GM21390 (cell line): ENCODE results near the gene PIK3AP1.

Experiments used
- ATAC-seq: cut with Tn5 transposase; IDR thresholded peaks from one replicate; pipeline ENCODE4 v1.9.1; 2021; ENCODE audit not compliant: unreplicated experiment

Gene PIK3AP1

DNA sequence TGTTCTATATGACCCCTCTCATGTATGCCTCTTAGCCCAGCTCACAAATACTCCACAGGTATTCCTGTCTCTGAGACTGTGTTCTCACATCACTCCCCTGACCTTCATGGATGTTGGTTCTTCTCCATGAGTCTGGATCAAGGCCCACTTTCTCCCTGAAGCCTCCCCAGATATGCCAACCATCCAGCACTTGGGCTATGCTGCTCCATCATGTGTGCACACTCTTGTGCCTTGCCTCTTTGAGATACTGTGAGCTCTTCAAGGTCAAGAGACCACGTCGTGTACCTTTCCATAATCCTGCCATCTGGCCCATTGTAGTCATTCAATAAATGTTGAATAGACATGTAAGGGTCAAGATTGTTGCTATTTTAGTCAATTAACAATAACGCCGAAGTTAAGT is 103.4 kb downstream of the PIK3AP1 start:
- ATAC-seq = no peak

DNA sequence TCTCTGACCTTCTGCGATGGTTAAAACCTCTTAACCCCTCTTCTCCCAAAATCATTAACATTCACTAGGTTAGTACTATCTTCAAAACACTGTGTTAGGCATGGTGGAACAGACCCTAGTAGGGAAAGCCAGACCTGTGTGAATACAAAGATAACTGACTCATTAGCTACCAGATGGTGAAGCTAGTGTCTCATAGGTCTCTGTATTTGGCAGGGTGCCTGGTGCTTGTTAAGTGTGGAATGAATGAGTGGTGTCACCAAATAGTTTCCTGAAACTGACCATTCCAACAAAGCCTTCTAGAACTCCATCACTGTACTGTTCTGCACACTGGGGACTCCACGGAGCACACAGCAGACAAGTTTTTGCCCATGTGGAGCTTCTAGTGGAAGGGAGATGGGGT is 105.8 kb downstream of the PIK3AP1 start:
- ATAC-seq = no peak

DNA sequence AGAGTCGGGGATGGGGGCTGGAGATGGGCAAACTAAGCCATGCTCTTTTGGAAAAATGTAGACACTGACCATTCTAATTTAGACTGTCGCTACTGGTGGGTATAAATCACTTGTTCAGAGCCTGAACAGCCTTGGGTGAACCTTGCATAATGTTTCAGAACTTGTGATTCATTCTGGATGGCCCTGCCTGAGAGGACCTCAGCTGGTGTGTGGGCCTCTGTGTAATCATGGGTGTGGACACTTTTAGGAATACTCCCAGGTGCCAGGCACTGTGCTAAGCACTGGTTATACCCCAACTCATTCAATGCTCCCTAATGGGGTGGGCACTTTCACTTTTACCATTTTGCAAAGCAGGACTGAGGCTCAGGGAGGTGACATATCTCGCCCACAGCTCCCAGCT is 106.7 kb downstream of the PIK3AP1 start:
- ATAC-seq = no peak

DNA sequence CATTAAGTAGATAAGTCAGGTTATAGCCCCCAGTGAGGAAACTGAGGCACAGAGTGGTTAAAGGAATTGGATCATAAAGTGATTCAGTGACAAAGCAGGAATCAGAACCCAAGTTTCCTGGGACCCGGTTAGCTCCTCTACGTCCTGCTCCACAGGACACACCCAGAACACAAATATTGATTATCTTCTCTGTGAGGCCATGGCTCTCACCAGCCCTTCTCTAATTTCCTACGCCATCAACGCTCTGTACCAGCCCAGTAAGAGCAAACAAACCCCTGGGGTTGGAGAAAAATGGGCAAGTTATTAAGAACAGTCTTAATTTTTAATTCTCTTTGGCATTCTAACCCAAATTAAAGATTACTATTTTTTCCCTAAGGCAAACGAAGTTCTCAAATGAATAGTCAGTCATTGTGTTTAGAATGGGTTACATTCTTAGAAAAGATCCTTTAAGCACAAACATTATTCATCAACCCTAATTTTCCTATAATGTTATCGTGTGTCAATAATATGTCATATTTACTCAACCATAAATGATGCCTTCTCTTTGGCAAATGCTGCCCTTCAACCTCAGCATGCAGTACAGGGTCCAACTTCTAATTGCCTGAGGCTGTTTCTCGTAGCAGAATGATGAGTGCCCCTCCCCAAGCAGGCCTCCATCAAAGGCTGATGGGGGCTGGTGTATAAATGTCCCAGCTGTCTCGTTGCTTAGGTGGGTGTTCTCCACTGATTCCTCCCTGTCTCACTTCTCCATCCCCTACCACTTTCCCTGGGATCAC is 108.1 kb downstream of the PIK3AP1 start:
- ATAC-seq = no peak

DNA sequence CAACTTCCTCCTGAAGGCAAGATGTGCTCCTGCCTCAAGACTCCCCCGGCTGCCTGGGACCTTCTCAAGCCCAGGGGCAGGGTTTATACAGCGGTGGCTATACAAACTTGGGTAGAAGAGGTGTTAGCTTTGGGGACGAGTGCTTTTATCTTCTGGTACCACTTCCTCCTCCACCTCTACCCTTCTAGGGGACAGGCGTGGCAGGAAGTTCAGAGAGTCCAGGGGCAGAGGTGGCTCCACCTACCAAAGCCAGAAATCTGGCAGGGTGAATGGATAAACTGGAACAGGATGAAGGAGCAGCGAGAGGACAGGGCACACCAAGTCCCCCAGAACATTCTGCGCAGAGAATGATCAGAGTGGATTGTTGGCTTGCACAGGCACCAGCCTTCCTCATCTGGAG is 109.5 kb downstream of the PIK3AP1 start:
- no peak for ATAC-seq

DNA sequence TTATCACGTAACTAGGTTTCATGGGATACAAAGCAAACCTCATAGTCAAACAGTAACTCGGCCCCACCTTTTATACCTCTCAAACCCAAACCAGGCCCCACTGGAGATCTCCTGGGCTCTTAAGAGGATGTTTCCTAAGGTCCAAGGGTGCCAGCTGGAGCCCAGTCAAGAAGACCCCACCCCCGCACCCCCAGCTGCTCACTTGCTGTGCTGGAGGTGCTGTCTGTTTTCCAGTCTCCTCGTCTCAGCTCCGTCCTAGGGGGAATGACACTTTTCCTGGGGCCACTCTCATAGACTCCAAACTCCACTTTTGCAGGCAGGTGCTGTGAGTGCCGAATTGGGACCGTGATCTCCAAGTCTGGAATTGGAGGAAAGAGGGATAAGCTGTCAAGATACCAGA is 110.8 kb downstream of the PIK3AP1 start:
- no peak for ATAC-seq

DNA sequence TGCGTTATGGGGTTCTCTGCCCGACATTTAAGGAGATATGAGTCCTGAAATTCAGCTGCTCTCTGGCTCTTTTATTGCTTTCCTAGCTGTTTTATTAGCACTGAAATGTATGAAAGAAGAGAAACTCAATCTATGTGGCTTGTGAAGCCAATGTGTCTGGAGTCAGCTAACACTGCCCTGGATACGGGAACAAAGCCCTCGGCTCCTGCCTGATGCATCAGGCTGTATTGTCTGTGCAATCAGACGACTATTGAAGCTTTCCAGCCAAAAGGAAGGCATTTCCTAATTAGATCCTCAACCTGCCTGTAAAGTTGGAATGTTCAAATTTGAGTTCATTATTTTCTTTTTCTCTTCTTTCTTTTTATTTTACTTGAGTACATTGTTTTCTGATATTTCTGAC is 111.5 kb downstream of the PIK3AP1 start:
- ATAC-seq = no peak

DNA sequence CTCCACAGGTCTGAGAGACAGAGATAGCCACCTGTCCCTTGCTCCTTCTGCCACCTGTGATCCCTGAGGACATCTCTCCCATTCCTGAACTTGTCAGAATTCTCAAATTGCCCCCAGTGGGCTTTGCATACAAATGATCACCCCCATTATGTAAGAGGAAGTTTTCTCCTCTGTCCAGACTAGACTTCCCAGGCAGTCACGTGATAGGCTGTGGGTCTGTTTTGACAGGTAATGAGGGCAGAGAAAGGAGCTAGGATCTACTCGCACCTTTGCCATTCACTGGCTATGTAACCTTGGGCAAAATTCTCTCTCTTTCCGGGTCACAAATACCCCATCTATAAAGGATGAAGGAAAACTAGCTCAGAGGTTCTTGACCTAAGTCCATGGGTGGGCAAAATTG is 112.1 kb downstream of the PIK3AP1 start:
- ATAC-seq = no peak

DNA sequence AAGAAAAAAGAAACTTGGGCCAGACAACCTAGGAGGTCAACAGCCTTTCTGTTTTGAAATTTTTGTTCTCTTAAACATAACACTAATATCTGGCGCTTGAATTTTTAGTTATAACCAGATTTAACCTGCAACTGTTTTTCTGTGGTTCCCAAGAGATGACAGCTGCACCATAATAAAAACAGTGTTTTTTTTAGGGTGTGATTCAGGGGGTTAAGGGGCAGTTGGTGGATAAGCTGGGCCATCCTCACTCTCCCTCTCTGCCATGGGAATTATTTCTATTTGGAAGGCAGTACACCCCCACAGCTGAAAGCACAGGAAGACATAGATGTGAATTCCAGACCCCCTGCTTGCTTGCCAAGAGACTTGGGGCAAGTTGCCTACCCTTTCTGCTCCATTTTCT is 113.4 kb downstream of the PIK3AP1 start:
- ATAC-seq = no peak

DNA sequence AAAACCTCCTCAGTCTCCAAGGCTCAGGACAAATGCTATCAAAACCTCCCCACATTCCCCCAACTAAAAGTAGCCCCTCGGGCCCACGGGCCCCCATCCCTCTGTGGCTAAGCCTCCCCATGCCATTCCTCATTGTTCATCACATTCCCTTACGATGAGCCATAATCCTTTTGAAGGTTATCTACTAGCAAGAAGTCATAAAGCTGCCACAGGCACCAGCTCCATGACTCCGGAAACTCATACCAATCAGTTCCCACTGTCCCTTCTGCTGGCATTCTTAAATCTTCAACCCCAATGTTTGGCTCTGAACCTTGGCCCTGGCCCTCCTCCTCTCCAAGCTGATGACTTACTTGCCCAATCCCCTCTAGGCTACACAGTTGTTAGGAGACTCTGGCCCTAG is 114.1 kb downstream of the PIK3AP1 start:
- no peak for ATAC-seq

DNA sequence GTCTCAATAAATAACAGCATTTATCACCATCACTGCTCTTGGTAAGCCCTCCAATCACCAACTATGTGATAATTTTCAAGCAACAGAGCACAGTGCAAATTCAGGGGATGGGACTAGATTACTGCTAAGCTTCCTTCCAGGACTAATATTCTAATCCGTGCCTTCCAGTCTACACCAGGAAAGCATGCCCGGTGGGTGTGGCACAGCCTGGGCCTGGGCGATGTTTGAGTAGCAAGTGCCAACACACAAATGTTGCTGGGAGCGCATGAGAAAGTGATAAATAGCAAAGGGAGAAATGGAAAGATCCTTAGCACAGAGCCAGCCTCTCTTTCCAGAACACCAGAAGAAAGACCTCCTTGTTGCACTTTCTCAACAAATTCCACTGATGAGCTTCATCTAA is 120.0 kb downstream of the PIK3AP1 start:
- no peak for ATAC-seq

DNA sequence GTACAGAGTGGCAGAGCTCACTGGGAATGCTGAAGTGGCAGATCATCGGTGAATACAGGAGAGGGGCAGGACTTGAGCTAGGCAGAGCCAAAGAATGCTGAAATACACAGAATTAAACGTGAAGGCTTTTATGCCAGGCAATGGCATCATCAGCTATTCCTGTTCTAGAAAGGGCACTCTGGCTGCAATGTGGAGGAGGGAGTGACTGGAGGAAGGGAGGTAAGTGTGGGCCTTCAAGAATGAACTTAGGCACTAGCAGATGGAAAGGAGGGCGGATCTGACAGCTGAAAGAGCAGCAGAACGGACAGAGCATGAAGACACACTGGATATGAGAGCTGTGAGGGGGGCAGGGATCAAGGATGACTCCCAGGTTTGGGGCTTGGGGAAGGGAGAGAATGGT is 121.5 kb downstream of the PIK3AP1 start:
- no peak for ATAC-seq

DNA sequence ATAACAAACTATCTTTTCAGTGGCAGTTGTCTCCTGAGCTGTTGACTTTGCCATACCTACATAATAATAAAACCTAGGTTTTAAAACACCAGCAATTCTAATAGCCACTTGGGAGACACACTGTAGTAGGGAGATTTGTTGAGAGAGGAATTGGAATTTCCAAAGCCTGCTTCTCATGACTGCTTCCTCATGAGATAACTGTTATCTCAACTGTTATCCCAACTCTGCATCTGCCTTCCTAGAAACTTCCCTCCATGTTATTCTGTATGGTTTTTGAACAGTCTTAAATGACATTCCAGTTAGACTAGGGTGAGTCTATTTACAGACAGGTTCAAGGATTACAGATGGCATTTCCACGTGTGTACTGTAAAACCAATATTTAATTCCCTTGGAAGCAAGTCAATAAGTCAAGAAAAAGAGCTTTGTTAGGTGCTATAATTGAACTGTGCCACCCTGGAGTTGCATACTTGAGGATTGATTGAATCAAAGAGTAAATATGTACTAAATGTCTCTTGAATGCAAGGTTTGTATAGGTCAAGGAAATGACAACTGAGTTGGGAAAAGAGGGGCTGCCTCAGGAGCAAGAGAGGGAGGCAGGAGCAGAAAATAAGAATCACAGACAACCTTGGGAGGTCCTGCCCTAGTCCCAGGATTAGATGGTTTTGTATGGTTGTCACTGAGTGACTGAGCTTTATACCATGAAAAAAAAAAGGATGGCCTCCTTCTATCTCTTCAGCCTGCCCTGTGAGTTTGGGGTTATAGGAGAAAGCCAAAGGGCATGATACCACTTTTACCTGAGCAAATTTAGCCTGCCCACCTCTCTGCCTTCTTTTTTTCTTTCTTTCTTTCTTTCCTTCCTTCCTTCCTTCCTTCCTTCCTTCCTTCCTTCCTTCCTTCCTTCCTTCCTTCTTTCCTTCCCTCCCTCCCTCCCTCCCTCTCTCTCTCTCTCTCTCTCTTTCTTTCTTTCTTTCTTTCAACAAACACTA is 123.6 kb downstream of the PIK3AP1 start:
- ATAC-seq = no peak

DNA sequence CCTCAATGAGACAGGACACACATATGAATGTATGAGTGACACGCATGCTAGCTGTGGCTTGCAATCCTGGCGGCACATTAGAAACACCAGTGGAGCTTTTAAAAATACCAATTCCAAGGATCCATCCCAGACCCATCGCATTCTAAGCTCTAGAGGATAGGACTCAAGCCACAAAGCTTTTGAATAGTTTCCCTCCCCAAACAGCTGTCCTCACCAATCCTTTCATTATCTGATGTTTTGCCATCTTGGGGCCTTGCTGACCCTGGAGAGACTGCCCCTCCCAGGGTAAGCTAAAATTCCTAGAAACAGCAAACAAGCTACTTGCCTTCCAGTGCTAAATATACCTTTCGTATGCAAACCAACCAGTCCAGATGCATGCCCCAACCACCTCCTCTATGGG is 124.6 kb downstream of the PIK3AP1 start:
- no peak for ATAC-seq

DNA sequence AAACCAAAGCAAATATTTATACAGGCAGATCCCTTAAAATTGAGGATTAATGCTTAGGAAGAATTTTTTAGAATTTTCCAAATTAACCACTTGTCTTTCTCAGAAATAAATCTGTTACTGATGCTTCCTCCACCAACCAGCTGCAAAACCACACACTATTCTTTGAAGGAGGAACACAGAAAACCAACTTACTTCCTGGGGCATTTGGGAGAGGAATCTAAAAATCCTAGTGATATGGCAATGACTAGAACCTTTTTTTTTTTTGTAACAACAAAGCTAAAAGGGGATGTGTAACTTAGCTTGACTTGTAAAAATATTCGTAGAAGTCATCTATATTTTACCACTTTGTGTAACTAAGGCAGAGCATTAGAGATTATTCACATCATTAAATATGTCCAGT is 128.4 kb downstream of the PIK3AP1 start:
- ATAC-seq = no peak

DNA sequence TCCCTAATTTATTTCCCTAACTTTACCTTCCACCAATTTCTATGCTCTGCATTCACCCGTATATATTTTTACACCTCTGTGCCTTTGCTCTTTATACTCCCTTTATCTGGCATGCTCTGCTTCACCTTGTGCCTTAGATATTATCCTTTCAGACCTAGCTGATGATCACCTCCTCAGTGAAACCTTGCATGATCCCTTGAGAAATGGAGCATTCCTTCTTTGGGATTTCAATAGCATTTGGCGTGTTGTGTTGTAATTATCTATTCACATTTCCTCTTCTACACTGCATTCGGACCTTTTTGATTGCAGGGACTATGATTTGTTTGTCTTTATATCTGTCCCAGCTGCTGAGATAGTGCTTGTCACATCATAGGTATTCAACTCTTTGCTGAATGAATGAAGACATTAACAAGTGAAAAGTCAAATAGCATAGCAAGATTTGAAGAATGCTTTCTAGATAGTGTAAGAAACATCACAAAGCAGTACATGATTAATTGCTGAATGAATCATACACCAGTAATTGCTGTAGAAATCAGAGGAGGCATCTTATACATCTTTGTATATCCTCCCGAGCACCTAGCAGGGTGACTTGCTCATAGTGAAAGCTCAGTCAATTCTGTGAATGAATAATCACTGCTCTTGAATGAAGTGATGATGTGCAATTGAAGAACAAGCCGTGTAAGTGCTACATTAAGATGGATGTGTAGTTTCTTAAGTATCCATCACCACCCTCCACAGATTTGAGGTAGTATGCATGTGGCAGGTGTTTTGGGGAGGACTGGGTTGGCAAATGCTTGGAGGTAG is 131.5 kb downstream of the PIK3AP1 start:
- ATAC-seq = no peak

DNA sequence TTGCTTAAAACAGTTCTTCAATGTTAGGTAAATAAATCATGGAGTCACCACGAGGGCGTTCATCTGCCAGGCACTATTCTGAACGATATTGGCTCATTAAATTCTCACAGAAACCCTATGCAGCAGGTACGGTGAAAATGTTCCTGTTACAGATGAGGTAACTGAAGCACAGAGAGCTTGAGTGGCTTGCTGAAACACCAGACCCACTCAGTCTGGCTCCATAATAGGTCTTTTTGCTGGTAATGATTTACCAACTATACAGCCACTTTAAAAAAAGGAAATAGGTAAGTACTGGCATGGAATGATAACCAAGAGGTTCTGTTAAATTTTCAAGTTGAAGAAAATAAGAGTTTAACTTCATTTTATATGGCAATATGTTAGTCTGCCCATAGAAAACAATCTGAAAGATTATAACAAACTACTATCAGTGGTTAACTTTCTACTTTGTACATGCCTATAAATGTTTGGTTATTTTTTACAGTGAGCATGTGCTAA is 132.2 kb downstream of the PIK3AP1 start:
- ATAC-seq = no peak

DNA sequence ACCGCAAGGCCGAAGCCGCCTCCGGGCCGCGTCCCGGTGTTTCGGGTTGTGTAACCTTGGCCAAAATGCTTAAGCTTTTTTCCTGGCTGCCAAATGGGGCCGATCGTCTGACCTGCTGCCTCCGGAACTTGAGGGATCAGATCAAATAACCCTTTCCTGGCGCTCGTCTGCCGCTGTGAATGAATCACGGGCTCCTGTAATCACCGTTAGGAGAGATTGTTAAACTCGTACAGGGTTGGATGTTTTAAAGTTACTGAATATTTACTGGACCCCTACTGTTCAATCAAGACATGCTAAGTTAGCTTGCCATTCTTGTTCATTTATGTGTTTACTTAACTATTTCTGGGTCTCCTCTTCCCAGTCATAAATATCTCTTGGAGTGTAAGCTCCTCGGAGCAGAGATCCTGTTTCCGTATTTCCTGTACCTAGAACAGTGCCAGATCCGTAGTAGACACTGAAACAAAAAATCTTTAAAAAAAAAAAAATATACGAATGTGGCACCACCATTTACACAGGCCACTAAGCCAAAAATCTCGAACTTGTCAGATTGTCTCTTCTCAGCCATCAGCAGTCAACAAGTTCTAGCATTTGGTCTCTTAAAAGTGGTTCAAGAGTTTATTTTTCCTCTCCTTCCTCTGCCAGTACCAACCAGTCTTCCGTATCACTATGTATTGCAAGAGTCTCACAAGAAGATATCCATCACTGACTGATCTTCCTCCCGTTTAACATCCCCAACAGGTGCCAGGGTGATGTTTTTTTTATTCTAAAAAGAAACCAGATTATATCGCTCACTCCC is 132.9 kb downstream of the PIK3AP1 start:
- peak; percentile 13 for ATAC-seq

DNA sequence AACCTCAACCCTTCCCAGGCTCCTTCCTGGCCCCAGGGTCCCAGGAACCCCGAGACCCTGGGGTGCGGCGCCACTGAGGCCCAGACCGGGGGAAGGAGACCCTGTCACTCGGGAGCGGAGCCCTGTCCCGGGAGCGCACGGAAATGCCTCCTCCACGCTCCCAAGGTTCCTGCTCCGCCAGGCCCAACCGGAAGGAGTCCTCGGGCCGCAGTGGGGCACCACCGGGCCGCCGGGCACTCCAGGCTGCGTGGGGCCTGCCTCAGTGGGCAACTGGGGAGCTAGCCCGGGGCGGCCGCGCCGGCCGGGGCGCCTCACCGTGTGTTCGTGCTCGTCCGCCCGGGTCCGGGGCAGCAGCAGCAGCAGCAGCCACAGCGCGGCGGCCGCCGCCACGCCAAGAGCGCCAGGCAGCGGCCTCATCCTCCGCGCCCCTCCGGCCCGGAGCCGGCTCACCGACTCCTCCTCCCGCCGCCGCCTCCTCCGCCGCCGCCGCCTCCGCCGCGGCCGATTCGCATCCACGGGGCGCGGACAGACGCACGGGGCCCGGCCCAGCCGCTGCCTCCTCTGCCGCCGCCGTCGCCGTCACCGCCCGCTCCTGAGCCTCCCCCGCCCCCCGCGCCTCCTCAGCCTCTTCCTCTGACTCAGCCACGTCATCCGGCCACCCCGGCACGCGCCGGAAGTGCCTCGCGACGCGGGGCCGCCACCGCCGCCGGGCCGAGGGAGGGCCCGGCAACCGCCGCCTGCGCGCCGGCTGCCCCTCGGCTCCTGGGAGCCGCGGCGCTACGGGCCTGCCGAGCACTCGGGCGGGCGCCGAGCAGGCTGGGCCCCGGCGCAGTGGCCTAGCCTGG is 133.7 kb downstream of the PIK3AP1 start, which contains the start of gene TM9SF3:
TM9SF3 (minus strand) TSS at position 594 of the 845 bp plus-strand sequence; CDS start at position 417, 177 bp downstream.
- peak; percentile 81 for ATAC-seq
